ENCODE data around the gene NPDC1.
A peak's percentile ranks its signal among the peaks of the same experiment; 100 is the strongest.
"Not testable (repeated sequence)": the region's sequence is repeated elsewhere in the genome, so short reads cannot be mapped to it uniquely, and the experiment has no call there.

The NPDC1 gene

GRCh38 chr9:137075275-137075775 is 29.3 kb upstream of the NPDC1 start:
- DNase-seq (ENCODE audit: low read depth in 2 of 2) = no peak

- no peak for DNase-seq (ENCODE audit: low read depth in 2 of 2)
Measured at GRCh38 chr9:137074657-137075274, 28.8 kb upstream of the NPDC1 start.

- DNase-seq (ENCODE audit: low read depth in 2 of 2) = no peak
Measured at GRCh38 chr9:137073992-137074399, 28.0 kb upstream of the NPDC1 start.

- DNase-seq (ENCODE audit: low read depth in 2 of 2) = no peak
Measured at GRCh38 chr9:137071282-137071681, 25.3 kb upstream of the NPDC1 start.

GRCh38 chr9:137070906-137071275 is 24.9 kb upstream of the NPDC1 start:
- no peak for DNase-seq (ENCODE audit: low read depth in 2 of 2)

- DNase-seq (ENCODE audit: low read depth in 2 of 2) = peak; percentile 55 to 64
Measured at GRCh38 chr9:137070201-137070905, 24.4 kb upstream of the NPDC1 start, which contains the start of gene SAPCD2. Gene SAPCD2 (minus strand): TSS chr9:137070557. CDS start chr9:137070460, 97 bp downstream.

- DNase-seq (ENCODE audit: low read depth in 2 of 2) = no peak
Measured at GRCh38 chr9:137069508-137070091, 23.6 kb upstream of the NPDC1 start.

GRCh38 chr9:137068539-137069507 is 22.8 kb upstream of the NPDC1 start:
- no peak for DNase-seq (ENCODE audit: low read depth in 2 of 2)

- peak; percentile 75 to 81 for DNase-seq (ENCODE audit: low read depth in 2 of 2)
Measured at GRCh38 chr9:137067860-137068538, 22.0 kb upstream of the NPDC1 start.

- DNase-seq (ENCODE audit: low read depth in 2 of 2) = no peak
Measured at GRCh38 chr9:137066096-137066861, 20.3 kb upstream of the NPDC1 start.

GRCh38 chr9:137065336-137065967 is 19.5 kb upstream of the NPDC1 start:
- DNase-seq (ENCODE audit: low read depth in 2 of 2) = no peak

- DNase-seq (ENCODE audit: low read depth in 2 of 2) = no peak
Measured at GRCh38 chr9:137064880-137065164, 18.8 kb upstream of the NPDC1 start.

- DNase-seq (ENCODE audit: low read depth in 2 of 2) = peak in 1 of 2 donors; percentile 58
Measured at GRCh38 chr9:137064027-137064879, 18.3 kb upstream of the NPDC1 start.

- no peak for DNase-seq (ENCODE audit: low read depth in 2 of 2)
Measured at GRCh38 chr9:137063311-137064026, 17.5 kb upstream of the NPDC1 start.

GRCh38 chr9:137062798-137063197 is 16.8 kb upstream of the NPDC1 start:
- not testable (repeated sequence) for DNase-seq (ENCODE audit: low read depth in 2 of 2)

- no peak for DNase-seq (ENCODE audit: low read depth in 2 of 2)
Measured at GRCh38 chr9:137062384-137062783, 16.4 kb upstream of the NPDC1 start.

- DNase-seq (ENCODE audit: low read depth in 2 of 2) = no peak
Measured at GRCh38 chr9:137058521-137059234, 12.7 kb upstream of the NPDC1 start.

- DNase-seq (ENCODE audit: low read depth in 2 of 2) = no peak
Measured at GRCh38 chr9:137057545-137057944, 11.6 kb upstream of the NPDC1 start.
